Inflammatory macrophage (primary cell): ENCODE results near the gene POC5.
A peak's percentile ranks its signal among the peaks of the same experiment; 100 is the strongest.

Source experiments
- DNase-seq, 2 donors: peaks; one replicate each; pipeline ENCODE4 v3.0.0-alpha.2; 2020 to 2022

Gene POC5

DNA sequence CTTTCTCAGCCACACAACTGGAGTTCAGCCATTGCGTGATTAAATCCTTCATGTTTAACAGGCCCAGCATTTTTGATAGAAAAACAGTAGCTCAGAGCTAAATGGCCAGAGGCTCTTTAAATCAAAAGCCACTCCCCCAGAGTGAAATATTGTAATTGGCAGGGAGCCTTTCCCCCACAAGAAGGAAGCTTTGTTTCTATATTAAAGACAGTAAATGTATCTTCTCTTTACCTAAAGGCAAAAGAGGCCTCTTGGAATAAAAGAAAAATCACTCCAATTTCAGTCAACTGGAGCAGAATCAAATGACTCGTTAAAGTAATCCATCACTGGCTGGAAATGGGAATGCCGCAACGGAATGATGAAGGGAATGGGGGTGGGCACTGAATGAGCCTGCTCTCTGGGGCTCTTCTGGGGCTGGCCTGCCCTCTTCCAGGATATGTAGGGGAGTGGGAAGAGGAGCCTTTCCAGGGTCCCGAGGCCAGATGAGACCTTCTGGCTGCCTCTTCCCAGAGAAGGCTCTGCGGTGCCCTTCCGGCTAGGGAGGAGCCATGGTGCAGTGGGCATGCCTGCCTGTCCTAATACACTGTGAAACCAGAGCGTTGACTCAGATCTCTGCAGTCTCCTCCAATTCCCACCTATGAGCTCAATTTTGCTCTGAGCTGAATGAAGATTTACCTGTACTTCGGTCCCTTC lies 60.8 kb downstream of the POC5 start:
- DNase-seq, result peak in 1 of 2 donors; percentile 26

DNA sequence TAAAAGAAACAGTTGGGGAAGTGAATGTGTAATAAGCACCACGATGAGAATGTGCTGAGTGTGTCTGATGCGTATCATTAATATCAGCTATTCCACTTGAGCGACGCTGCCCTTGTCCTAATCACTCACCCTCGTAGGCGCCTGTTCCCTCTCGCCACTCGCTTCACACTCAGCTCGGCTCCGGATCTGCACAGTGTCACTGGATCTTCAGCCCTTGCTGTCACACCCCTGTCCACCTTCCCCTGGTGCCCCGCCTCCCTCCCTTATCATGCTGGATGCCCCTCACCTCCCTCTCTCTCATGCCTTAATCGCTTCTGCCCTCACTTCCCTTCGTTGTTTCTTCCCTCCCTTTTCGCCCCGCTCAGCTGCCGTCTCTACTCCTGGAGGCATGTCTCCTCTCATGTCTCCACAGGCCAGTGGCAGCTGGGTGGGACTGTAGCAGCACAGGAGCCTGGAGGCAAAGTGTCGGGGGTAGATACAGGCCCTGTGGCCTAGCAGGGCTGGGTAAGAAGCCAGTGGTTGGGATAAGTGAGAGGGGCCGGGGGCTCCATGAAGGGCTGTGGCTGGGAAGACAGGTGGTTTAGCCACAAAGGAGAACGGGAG lies 62.4 kb downstream of the POC5 start:
- no peak for DNase-seq

DNA sequence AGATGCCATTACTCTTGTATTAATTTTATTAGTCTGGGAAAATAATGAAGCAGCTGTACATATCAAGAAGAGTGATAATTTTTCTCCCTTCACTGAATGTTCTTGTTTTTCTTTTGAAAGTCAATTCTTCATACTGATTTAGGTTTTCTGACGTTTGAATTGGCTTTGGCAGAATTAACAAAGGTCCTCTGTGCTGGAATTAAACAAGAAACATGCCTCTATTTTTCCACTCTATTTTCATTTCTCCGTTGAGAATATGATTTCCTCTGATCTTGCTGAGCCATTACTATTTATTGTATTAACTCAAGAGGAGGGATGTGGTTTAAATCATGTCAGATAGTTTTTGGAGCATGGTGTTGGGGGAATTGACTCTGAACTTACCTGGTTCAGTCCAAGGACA lies 63.7 kb downstream of the POC5 start:
- DNase-seq, result no peak

DNA sequence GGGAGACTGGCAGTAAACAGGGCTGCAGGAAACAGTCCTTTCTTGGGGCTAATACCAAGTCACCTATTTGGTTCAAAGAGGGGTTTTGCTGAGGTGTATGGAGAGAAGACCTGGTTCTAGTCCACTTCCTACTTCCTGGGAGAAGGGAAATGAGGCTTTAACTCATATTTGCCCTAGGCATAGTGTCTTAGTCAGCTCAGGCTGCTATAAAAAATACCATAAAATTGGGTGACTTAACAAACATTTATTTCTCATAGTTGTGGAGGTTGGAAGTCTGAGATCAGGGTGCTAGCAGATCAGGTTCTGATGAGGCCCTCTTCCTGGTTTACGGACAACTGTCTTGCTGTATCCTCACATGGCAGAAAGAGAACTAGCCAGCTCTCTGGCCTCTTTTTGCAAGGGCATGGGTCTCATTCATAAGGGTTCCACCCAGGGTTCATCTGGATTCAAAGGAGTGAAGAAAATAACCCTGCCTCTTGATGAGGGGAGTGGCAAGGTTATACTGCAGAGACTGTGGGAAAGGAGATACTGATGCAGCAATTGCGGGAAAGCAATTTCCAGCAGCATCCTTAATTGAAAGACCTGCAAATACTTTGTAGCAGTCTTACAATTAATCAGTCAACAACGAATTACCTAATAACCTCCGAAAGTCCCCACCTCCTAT lies 65.5 kb downstream of the POC5 start:
- no peak for DNase-seq

DNA sequence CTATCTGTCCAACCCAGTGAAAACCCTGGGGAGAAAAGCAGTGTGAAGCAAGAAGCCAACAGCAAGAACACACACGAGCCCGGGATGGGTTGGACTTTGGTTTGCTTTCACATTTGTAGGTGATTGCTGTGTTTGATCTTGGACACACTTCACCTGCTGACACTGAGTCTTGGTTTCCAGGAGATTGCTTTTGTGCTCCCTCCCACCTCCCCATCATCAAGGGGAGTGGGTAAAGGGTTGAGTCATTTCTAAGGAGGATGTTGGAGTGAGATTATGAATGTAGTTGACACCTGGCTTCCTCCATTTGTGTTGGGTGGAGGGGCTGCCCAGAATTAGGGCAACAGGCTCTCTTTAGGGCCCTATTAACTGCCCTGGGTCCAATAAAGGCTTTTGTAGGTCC lies 68.5 kb downstream of the POC5 start:
- DNase-seq, result no peak

DNA sequence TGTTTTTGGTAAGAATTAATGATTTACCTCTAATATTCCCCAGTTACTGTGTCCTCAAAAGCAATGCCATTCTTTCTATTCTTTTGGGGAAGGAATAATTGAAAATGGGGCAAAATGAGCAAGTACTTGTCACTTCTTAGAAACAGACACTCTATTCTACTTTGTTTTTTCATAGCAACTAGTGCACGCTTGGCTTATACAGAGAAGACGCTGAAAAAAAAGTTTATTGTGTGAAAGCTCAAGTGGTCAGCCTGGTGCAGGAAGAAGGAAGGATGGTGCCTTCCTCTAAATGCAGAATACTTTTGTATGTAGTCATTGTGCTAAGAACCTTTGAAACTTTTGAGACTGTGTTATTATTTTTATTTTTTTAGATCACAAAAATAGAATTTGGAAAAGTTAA lies 76.4 kb downstream of the POC5 start:
- DNase-seq, result no peak

DNA sequence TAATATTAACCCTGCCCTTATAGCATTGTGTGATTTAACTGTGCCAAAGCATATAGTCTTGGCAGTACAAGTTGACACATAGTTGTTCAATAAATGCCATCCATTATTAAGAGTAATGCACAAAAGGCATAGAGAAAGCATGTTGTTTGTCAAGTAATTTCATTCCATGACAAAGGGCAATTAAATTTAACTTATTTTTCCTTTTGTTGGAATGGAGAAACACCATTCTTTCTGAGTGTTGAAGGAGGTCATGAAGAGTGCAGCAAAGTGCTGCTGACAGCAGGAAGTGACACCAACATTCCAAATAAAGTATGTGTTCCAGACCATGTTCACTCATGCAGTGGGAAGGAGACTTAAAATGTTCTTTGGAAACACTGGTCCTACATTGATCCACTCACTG lies 76.8 kb downstream of the POC5 start:
- DNase-seq, result no peak

DNA sequence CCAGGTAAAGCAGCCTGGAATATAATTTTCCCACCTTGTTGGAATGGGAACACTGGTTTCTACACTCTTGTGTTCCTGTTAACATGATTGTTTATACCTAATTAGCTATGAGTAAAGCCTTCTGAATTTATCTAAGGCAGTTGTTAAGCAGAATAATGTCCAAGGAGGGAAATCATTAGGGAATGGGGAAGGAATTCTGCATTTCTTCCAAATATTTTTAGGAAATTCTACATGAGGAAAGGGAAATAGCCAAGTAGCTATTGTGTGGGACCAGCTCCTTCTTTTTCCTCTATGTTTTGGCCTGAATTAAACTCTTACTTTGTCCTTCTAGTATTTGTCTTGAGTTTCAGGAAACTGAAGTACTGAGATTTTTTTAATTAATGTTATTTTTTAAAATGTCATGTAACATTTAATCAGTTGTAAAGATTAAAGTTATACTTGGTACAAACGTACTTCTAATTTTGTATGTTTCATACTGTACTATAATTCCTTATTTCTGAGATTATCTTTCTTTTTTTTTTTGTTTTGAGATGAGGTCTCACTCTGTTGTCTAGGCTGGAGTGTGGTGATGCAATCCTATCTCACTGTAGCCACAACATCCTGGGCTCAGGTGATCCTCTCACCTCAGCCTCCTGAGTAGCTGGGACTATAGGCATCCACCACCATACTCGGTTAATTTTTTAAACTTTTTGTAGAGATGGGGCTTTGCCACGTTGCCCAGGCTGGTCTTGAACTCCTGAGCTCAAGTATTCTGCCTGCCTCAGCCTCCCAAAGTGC lies 77.5 kb downstream of the POC5 start:
- no peak for DNase-seq

DNA sequence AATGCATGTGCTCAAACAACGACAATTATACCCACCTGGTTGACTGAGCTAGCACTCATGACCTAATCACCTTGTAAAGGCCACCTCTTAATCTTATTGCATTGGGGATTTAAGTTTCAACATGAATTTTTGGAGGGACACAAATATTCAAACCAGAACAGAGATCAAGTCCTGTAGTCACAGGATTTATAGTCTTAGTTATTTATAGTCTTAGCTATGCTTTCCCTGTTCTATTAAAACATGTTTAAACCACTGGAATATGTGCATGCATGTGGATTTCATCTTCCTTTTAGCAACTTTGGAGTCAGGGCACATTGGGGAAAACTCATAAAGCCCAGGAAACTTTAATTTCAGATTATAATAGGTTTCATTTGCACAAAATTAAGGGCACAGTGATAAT lies 79.3 kb downstream of the POC5 start:
- no peak for DNase-seq

DNA sequence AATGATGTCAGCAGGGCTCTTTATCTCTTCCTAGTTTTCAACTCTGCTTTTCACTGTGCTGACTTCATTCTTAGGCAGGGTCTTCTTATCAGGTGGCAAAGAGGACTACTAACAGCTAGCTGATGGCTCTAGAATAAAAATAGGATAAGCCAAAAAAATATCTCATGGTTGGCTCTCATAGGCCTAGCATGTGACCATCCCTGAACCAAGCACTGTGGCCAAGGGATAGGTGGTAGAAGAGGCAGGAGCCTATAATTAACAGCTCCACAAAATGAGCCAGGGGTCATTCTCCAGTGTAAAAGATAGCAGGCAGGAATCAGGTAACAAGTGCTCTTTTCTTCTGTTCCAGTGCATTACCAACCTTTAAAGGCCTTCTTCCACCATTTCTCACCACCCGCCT lies 84.9 kb downstream of the POC5 start:
- DNase-seq, result no peak

DNA sequence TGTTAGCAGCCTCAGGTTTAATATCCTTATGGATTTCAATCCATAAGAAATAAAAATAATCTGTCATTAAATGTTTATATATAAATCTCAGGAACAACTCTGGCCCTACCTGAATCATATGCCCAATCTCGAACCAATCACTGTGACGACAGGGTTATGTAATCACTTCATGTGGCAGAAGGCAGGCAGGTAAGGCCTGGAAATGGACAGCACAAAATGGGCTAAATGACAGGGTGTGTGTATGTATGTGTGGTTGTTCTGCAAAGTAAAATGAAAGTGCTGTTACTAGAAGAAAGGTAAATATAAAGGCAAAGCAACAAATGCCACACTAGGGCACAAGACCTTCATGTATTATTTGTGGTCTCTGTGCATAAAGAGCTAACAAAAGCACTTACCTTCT lies 86.4 kb downstream of the POC5 start:
- no peak for DNase-seq

DNA sequence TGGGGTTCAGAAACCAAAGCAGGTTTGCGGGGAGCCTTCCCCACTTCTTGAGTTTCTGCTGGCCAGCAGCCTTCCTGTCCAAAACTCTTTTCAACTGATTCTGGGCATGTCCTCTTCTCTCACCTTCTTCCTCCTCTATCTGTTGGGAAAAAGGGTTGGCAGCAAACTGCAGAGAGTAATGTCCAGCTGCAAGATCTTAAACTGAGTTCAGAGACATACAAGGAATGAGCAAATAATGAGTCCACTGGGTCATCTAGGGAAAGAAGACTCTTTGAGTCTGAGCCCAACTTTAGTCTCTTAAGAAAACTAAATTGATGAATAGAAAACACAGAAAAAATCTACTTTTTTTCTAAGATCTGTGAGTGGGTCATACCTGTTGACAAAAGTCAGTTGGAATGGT lies 89.4 kb downstream of the POC5 start:
- no peak for DNase-seq

DNA sequence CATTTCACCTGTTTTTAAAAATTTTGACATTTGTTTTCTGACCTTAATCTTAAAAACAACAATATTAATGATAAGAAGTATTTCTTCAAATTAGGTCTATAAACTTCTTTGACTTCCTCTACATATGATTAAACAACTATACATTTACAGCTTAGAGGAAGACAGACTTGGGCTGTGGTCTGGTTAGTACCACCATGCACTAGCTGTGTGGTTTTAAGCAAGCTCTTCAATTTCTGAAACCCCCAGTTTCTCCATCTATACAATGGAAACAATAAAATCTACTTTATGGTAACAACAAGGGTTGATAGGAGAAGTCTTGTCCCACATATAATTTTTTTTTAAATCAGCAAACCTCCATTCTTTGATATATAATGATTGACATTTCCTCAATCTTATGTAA lies 90.3 kb downstream of the POC5 start:
- no peak for DNase-seq
